ENCODE measurements around the gene MGAT4C. TPM values are rescaled to one million over a fixed set of nuclear protein-coding genes. Genes with fewer than 3 reads are reported as not detected.

MGAT4C gene
- total and polyA plus RNA-seq, 8 donors: 0.06 to 0.92 (median 0.31) TPM

- FAIRE-seq (no peak), ATAC-seq (no peak), DNase-seq (peak in 1 of 6 donors; percentile 40)
- Histone ChIP-seq H3K36me3 (no peaks in the 10 kb centered on the region), H3K4me3 (no peak overlapping the region), H3K9me3 (no peaks in the 10 kb centered on the region), H3K27ac (no peak overlapping the region), H3K27me3 (no peaks in the 10 kb centered on the region), H3K4me1 (peaks cover 0 to 7% (median under 1%) of the 10 kb centered on the region in 3 donors)
- WGBS, 2 donors: 85 to 87% methylated on average over 5 of the region's 5 CpGs
- intact Hi-C loops (cut with DNase I): no loop called here
- no peak for TF ChIP-seq CTCF (IDR thresholded peaks at IDR 0.05)
Observed at GRCh38 chr12:86044396-86044795, 211.8 kb downstream of the MGAT4C start.

- no peaks in the 10 kb centered on the region for H3K9me3 ChIP-seq
- no peaks in the 10 kb centered on the region for H3K27me3 ChIP-seq
- DNase-seq (no peak), ATAC-seq (no peak), FAIRE-seq (no peak)
- no peaks in the 10 kb centered on the region for H3K4me1 ChIP-seq
- WGBS, 2 donors: 61 to 81% methylated on average over 3 of the region's 3 CpGs
- TF ChIP-seq CTCF (IDR thresholded peaks at IDR 0.05): no peak
- H3K4me3 ChIP-seq: no peak overlapping the region
- H3K27ac ChIP-seq: no peak overlapping the region
- no peaks in the 10 kb centered on the region for H3K36me3 ChIP-seq
- intact Hi-C loops (cut with DNase I): no loop called here
Observed at GRCh38 chr12:86042062-86042461, 214.1 kb downstream of the MGAT4C start.

DNA sequence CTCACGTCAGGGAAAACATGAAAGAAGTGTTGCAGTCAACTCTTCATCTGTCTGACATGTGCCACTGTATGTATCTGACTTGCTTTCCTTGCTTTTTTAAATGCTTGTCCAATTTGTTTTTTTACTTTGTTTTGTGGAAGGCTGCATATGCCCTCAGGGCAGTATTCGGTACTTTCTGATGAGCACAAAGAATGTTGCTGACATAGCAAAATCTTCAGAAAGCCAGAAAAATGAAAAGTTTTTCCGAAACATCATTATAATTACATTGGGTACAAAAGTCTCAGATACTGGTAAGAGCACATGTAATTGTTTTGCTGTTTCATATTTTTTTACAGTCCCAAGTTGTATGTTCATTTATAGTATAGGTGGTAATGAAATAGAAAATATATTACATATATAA is 237.8 kb downstream of the MGAT4C start:
- intact Hi-C loops (cut with DNase I): no loop called here
- H3K27me3 ChIP-seq: no peaks in the 10 kb centered on the region
- H3K36me3 ChIP-seq: no peaks in the 10 kb centered on the region
- TF ChIP-seq CTCF (IDR thresholded peaks at IDR 0.05): no peak
- ATAC-seq (no peak), DNase-seq (no peak), FAIRE-seq (no peak)
- no peaks in the 10 kb centered on the region for H3K9me3 ChIP-seq
- H3K27ac ChIP-seq: no peak overlapping the region
- H3K4me3 ChIP-seq: no peak overlapping the region
- 69 to 71% methylated on average over 3 of the region's 3 CpGs for WGBS, 2 donors
- H3K4me1 ChIP-seq: no peaks in the 10 kb centered on the region

GRCh38 chr12:86015026-86015425 is 241.2 kb downstream of the MGAT4C start:
- H3K9me3 ChIP-seq: no peaks in the 10 kb centered on the region
- H3K27me3 ChIP-seq: no peaks in the 10 kb centered on the region
- no peak overlapping the region for H3K4me3 ChIP-seq
- DNase-seq (no peak), ATAC-seq (no peak), FAIRE-seq (no peak)
- intact Hi-C loops (cut with DNase I): no loop called here
- TF ChIP-seq CTCF (IDR thresholded peaks at IDR 0.05): no peak
- 64 to 73% methylated on average over 5 of the region's 5 CpGs for WGBS, 2 donors
- H3K4me1 ChIP-seq: no peaks in the 10 kb centered on the region
- H3K27ac ChIP-seq: no peak overlapping the region
- no peaks in the 10 kb centered on the region for H3K36me3 ChIP-seq

- ATAC-seq (no peak), FAIRE-seq (no peak), DNase-seq (no peak)
- Histone ChIP-seq H3K27me3 (no peaks in the 10 kb centered on the region), H3K27ac (no peak overlapping the region), H3K4me3 (no peak overlapping the region), H3K4me1 (no peaks in the 10 kb centered on the region), H3K36me3 (no peaks in the 10 kb centered on the region), H3K9me3 (no peaks in the 10 kb centered on the region)
- intact Hi-C loops (cut with DNase I): no loop called here
- no peak for TF ChIP-seq CTCF (IDR thresholded peaks at IDR 0.05)
Observed at GRCh38 chr12:86006727-86007126, 249.5 kb downstream of the MGAT4C start.
